IPS-20b (cell line): ENCODE measurements around the gene MLPH.

ENCODE experiments used
- H3K27ac ChIP-seq: one replicate; pipeline ENCODE4 v1.5.1; 2013; ENCODE audit warnings: low read length
- H3K27me3 ChIP-seq: 2 replicates; pipeline ENCODE4 v1.6.1; 2013; ENCODE audit warnings: mild to moderate bottlenecking, low read length, inconsistent platforms; ENCODE audit not compliant: insufficient read depth
- H3K36me3 ChIP-seq: 2 replicates; pipeline ENCODE4 v1.6.1; 2013; ENCODE audit warnings: low read depth, mild to moderate bottlenecking, inconsistent platforms, low read length, moderate library complexity; ENCODE audit not compliant: insufficient read depth
- H3K4me1 ChIP-seq: 2 replicates; pipeline ENCODE4 v1.6.1; 2013; ENCODE audit warnings: mild to moderate bottlenecking, control low read depth, inconsistent platforms, low read length, moderate library complexity; ENCODE audit not compliant: insufficient read depth
- H3K4me3 ChIP-seq: 2 replicates; pipeline ENCODE4 v1.5.1; 2013; ENCODE audit warnings: mild to moderate bottlenecking, low read length, inconsistent platforms
- H3K9ac ChIP-seq: 2 replicates; pipeline ENCODE4 v1.6.1; 2013; ENCODE audit warnings: low read depth, mild to moderate bottlenecking, inconsistent platforms, low read length, moderate library complexity
- H3K9me3 ChIP-seq: 2 replicates; pipeline ENCODE4 v1.6.1; 2013; ENCODE audit warnings: mild to moderate bottlenecking, low read depth, low read length, inconsistent platforms; ENCODE audit not compliant: insufficient read depth

MLPH gene

DNA sequence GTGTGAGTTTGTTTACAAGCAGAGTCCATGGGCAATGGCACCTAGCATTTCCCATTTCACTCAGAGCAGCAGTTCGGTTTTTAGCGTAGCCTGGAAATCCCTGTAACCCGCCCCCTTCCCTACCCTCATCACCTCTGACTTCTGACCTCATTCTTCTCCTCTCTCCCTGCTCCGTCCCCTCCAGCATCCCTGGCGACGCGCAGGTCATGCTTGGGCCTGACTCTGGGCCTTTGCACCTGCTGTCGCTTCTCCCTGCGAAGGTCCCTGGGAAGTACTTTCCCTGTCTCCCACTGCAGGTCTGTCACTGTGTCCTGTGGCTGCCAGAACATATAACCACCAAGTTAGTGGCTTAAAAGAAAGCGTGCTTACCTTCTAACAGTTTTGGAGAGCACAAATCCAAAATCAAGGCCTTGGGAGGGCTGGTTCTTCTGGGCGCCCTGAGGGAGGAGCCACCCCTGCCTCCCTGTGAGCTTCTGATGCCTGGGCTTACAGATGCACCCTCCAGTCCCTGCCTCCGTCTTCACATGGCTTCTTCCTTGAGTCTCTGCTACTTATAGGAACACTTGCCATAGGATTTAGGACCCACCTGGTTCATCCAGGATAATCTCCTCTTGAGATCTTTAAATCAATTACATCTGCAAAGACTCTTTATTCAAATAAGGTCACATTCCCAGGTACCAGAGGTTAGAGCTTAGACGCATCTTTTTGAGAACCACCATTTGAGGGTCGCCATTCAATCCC is 111.6 kb downstream of the MLPH start:
- H3K4me1 ChIP-seq = peaks cover 23% of the 10 kb centered on the region; the same call in 1 of the 2 replicates
- H3K9me3 ChIP-seq = no peaks in the 10 kb centered on the region
- H3K36me3 ChIP-seq = no peaks in the 10 kb centered on the region
- H3K27me3 ChIP-seq = no peaks in the 10 kb centered on the region
- no peak overlapping the region for H3K9ac ChIP-seq
- no peak overlapping the region for H3K27ac ChIP-seq
- no peak overlapping the region for H3K4me3 ChIP-seq

DNA sequence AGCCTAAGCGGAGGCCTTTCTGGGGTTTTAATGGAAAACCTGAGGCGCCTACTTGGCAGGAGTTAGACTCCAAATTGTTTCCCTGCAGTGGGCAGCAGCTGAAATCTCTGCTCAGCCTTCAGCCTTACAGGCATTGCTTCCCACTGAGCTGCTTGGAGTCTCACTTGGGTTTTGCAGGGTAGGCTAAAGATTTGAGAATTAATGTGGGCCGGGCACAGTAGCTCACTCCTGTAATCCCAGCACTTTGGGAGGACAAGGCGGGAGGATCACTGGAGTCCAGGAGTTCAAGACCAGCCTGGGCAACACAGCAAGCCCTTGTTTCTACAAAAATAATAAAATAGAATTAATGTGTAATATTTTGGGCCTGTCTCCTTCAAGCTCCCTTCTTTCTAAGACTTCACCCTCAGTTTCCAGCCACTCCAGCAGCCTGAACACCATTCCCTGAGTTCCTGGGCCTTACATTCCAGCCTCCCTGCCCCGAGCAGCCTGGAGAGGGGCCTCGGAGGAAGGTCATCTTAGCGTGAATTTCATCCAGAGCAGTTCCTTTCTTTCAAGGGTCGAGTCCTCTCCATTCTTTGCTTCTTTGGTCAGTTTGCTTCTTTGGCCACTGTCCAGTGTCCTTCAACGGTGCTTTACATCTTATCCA is 112.5 kb downstream of the MLPH start:
- no peaks in the 10 kb centered on the region for H3K27me3 ChIP-seq

DNA sequence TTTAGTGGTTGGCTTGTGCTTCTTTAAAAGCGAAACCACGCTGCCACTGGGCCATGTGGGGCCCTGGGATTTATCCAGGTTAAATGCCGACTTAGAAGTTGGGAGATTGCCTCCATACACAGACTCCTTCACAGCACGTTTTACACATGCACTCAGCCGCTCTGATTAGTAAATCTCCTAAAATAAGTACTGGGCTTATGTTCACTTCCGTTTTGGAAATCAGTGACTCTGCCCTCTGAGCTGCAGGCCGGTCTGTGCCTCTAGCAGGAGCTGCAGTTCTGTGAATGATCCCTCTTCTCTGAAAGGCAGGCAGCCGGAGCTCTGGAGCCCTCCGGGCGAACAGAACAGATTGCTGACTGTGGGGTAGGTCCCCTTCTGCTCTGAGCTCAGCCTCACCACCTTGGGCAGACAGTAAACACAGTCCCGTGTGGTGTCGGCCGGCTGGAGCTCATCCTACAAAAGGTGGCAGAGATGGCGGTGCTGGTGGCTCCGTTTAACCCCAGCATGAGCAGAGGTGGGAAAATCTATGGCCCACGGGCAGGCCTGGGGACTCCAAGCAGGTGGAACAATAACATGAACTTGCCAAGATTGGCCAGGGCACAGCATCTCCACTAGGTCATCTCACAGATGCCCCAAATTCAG is 113.3 kb downstream of the MLPH start:
- no peaks in the 10 kb centered on the region for H3K27me3 ChIP-seq
- no peaks in the 10 kb centered on the region for H3K9me3 ChIP-seq
- H3K4me3 ChIP-seq = no peak overlapping the region
- no peaks in the 10 kb centered on the region for H3K36me3 ChIP-seq
- H3K4me1 ChIP-seq = peaks cover 10% of the 10 kb centered on the region; the same call in 1 of the 2 replicates
- no peak overlapping the region for H3K9ac ChIP-seq
- H3K27ac ChIP-seq = no peak overlapping the region

More for the DNA sequence above, 112.5 kb downstream of the MLPH start:
- Histone ChIP-seq H3K27ac (no peak overlapping the region), H3K9ac (no peak overlapping the region), H3K9me3 (no peaks in the 10 kb centered on the region), H3K4me3 (no peak overlapping the region), H3K4me1 (peaks cover 16% of the 10 kb centered on the region; the same call in 1 of the 2 replicates), H3K36me3 (no peaks in the 10 kb centered on the region)

DNA sequence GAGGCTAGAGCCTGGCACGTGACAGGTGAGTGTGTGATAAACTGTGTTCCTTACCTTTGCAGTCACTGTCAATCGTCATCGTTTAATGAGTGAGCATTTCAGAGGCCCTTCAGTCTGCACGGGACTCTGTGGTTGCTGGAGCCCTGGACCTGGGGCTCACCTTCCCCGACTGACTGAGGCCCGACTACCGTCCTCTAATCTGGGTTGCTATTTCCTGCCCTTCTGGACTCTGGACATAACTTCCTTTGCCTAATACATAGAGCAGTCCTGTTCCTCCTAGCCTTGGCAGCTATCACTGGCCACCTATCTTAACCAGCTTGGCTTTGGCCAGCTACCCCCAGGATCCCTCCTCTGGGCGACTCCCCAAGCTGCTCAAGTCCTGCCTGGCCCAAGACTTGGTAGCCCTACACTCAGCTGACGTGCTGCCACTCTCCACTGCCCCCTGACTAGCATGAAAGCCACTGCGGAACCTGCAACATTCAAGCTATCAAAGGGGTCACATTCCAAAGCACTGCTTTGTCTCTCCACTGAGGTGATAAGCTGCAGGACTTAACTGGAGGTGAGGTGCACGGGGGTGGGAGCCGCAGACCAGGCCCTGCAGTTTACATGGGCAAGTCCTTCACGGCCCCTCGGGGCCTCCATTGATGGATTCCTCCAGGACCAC is 114.5 kb downstream of the MLPH start:
- Histone ChIP-seq H3K36me3 (no peaks in the 10 kb centered on the region), H3K9ac (no peak overlapping the region), H3K4me1 (peaks cover 8% of the 10 kb centered on the region; the same call in 1 of the 2 replicates), H3K4me3 (no peak overlapping the region), H3K27me3 (no peaks in the 10 kb centered on the region), H3K9me3 (0 out of 2 replicates have a peak, but pooled peaks cover 4% of the 10 kb centered on the region), H3K27ac (no peak overlapping the region)

DNA sequence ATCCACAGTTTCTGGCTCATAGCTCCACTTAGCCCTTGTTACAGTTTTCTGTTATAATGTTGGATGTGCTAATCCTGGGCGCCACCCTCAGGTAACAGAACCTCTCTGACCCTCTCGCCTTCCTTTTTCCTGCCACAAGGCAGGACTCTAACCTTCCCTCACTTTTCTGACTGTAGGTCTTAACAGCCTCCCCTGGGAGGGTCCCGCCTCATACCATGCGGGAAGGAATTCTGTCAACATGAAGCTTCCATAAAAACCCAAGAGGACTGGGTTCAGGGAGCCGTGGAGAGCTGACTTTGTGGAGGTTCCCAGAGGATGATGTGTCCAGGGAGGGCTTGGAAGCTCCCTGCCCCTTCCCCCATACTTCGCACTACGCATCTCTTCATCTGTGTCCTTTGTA is 115.4 kb downstream of the MLPH start:
- H3K9ac ChIP-seq = no peak overlapping the region

DNA sequence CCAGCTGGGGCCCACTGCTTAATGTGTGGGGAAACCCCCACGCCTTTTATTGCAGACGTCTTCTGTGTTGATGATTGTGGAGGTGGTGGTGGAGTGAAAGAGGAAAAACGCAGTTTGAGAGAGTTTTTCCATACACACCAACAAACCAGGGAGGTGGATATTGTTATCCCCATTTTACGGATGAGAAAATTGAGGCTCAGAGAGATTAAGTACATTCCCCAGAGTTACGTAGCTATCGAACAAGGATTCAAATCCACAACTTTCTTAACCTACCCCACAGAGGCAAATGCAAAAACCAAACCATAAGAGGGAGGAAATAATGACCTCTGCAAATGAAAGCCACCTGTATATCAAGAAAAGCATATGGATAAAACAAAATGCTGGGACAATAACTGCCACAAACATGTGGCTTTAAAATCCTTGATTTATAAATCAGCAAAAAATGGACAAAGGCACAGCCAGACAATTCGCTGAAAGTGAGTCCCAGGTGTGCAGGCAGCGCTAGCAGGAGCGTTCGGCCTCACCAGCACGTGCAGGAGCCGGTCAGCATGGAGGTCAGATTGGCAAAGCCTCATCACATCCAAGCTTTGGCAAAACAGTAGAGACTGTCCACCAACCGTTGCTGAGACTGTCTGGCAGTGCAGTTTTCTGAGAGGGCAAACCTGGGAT is 116.1 kb downstream of the MLPH start:
- peaks cover 8% of the 10 kb centered on the region; the same call in 1 of the 2 replicates for H3K4me1 ChIP-seq
- no peak overlapping the region for H3K27ac ChIP-seq
- no peaks in the 10 kb centered on the region for H3K27me3 ChIP-seq
- H3K9ac ChIP-seq = no peak overlapping the region
- H3K4me3 ChIP-seq = no peak overlapping the region
- 0 out of 2 replicates have a peak, but pooled peaks cover 4% of the 10 kb centered on the region for H3K9me3 ChIP-seq
- H3K36me3 ChIP-seq = no peaks in the 10 kb centered on the region

More for the DNA sequence above, 115.4 kb downstream of the MLPH start:
- Histone ChIP-seq H3K27ac (no peak overlapping the region), H3K4me1 (peaks cover 8% of the 10 kb centered on the region; the same call in 1 of the 2 replicates), H3K4me3 (no peak overlapping the region), H3K9me3 (0 out of 2 replicates have a peak, but pooled peaks cover 4% of the 10 kb centered on the region), H3K36me3 (no peaks in the 10 kb centered on the region), H3K27me3 (no peaks in the 10 kb centered on the region)

DNA sequence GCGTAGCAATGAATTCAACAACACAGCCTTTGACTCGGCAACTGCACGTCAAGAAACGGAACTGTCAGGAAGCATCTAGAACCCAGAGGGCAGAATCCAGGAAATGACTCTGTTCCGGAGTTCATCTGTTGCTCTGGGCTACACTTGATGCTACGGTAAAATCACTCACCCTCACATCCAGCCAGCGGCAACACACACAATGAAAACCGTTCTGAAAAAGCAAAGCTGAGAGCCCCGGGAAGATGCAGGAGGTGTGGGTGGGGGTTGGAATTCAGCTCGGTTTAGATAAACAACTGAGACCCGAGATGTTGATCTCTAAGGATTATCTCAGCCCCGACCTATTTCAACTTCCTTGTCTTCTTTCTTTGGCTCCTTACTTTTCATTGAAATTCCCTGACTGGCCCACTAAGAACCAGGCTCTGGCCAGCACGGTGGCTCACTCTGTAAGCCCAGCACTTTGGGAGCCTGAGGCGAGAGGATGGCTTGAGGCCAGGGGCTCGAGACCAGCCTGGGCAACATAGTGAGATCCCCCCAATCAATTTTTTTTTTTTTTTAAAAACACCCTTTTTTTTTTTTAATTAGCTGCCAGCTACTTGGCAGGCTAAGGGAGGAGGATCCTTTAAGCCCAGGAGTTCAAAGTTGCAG is 116.8 kb downstream of the MLPH start:
- H3K9ac ChIP-seq = no peak overlapping the region
- peaks cover 8% of the 10 kb centered on the region; the same call in 1 of the 2 replicates for H3K4me1 ChIP-seq
- H3K9me3 ChIP-seq = 0 out of 2 replicates have a peak, but pooled peaks cover 4% of the 10 kb centered on the region
- no peaks in the 10 kb centered on the region for H3K36me3 ChIP-seq
- H3K4me3 ChIP-seq = no peak overlapping the region
- no peaks in the 10 kb centered on the region for H3K27me3 ChIP-seq
- no peak overlapping the region for H3K27ac ChIP-seq

DNA sequence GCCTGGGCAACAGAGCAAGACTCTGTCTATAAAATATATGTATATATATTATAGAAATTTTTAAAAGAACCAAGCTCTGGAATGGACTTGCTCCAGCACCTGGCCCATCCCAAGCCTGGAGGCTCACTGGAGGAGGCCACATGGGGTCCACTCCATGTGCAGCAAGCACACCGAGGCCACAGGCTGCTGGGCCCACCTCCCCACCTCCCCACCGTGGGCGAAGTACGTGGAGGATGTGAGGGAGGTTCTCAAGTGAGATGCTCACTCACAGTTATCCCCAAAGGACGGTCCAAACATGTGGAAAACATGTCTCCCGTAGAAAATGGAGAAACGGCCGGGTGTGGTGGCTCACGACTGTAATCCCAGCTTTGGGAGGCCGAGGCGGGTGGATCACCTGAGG is 117.3 kb downstream of the MLPH start:
- Histone ChIP-seq H3K27ac (no peak overlapping the region), H3K36me3 (no peaks in the 10 kb centered on the region), H3K27me3 (no peaks in the 10 kb centered on the region), H3K9me3 (0 out of 2 replicates have a peak, but pooled peaks cover 4% of the 10 kb centered on the region), H3K4me1 (peaks cover 8% of the 10 kb centered on the region; the same call in 1 of the 2 replicates), H3K9ac (no peak overlapping the region), H3K4me3 (no peak overlapping the region)
